A549 (cell line): ENCODE results near the gene RIOK1. TPM values are rescaled to one million over a fixed set of nuclear protein-coding genes. Genes with fewer than 3 reads are reported as not detected.

Experiments used
- ATAC-seq, 2 experiments: fragments of 200-7000 bp in 1 of 2; fragments of >200 bp in 1 of 2; cut with Nextera tagmentation in 1 of 2; cut with Tn5 transposase in 1 of 2; 3 replicates each; pipeline versions ENCODE4 v1.8.0 to v1.9.1; 2018 to 2020; ENCODE audit warnings: mild to moderate bottlenecking in 1 of 2, moderate library complexity in 1 of 2
- CTCF ChIA-PET: fragments of 300-600 bp; sonication (Branson Sonifier 250); formaldehyde crosslinking; extraction: SDS; loops from one replicate; lab custom pipeline; 2021; ENCODE audit warnings: antibody characterized with exemption, inconsistent platforms; lab: Yijun Ruan, JAX
- POLR2A ChIA-PET: fragments of 350-600 bp; formaldehyde crosslinking; extraction: SDS; loops from one replicate; lab custom pipeline; 2021; ENCODE audit warnings: antibody characterized with exemption, inconsistent platforms; lab: Yijun Ruan, JAX
- DNase-seq, 2 experiments: peaks; one replicate each; pipeline versions ENCODE4 v3.0.0 to v3.0.0-alpha.2; 2011 to 2016; ENCODE audit warnings: low read depth in 1 of 2, low spot score in 1 of 2
- FAIRE-seq: peaks from 2 replicates; lab custom pipeline; 2011; peaks lifted over from hg19 to GRCh38; lab: Jason Lieb, UNC
- H3K27ac ChIP-seq, 2 experiments: fragments of >200 bp; sonication (Bioruptor Twin); formaldehyde crosslinking; 3 replicates each; pipeline ENCODE4 v1.5.1; 2016 to 2017
- H3K4me1 ChIP-seq: fragments of >200 bp; sonication (Bioruptor Twin); formaldehyde crosslinking; 3 replicates; pipeline ENCODE4 v1.6.1; 2016
- H3K4me2 ChIP-seq: fragments of >200 bp; sonication (Bioruptor Twin); formaldehyde crosslinking; 3 replicates; pipeline ENCODE4 v1.6.1; 2016
- H3K4me3 ChIP-seq: fragments of >200 bp; sonication (Bioruptor Twin); formaldehyde crosslinking; 3 replicates; pipeline ENCODE4 v1.5.1; 2016
- H3K9me3 ChIP-seq: fragments of >200 bp; sonication (Bioruptor Twin); formaldehyde crosslinking; 3 replicates; pipeline ENCODE4 v1.6.1; 2016
- CBX8 ChIP-seq: fragments of 200-600 bp; sonication (generic); IDR thresholded peaks from 2 replicates; pipeline ENCODE4 v1.6.1; 2016
- CEBPB ChIP-seq, 2 experiments: fragments of >200 bp in 1 of 2; sonication (Bioruptor Twin) in 1 of 2; formaldehyde crosslinking in 1 of 2; IDR thresholded peaks; 2 replicates each; pipeline ENCODE4 v1.6.1; 2012 to 2016
- E2F6 ChIP-seq: IDR thresholded peaks from 2 replicates; pipeline ENCODE4 v1.6.1; 2012; ENCODE audit warnings: low read depth, borderline replicate concordance
- EHF ChIP-seq: fragments of 250-450 bp; sonication (Bioruptor Pico); IDR thresholded peaks from 2 replicates; pipeline ENCODE4 v1.5.0; 2020; ENCODE audit warnings: mild to moderate bottlenecking
- EP300 ChIP-seq, 2 experiments: fragments of >200 bp; sonication (Bioruptor Twin); formaldehyde crosslinking; IDR thresholded peaks; 2 replicates in 1 of 2; 3 replicates in 1 of 2; pipeline ENCODE4 v1.6.1; 2016 to 2017
- FOXS1 ChIP-seq: fragments of 250-450 bp; sonication (Bioruptor Pico); IDR thresholded peaks from 2 replicates; pipeline ENCODE4 v1.5.0; 2020; ENCODE audit warnings: mild to moderate bottlenecking, moderate library complexity
- HDAC2 ChIP-seq: fragments of 200-600 bp; sonication (generic); IDR thresholded peaks from 2 replicates; pipeline ENCODE4 v1.6.1; 2016
- HOXB13 ChIP-seq: fragments of 250-450 bp; sonication (Bioruptor Pico); IDR thresholded peaks from 2 replicates; pipeline ENCODE4 v1.5.0; 2020; ENCODE audit warnings: low read depth, mild to moderate bottlenecking, moderate library complexity
- HOXB5 ChIP-seq: fragments of 250-450 bp; sonication (Bioruptor Pico); IDR thresholded peaks from 2 replicates; pipeline ENCODE4 v1.5.0; 2020; ENCODE audit warnings: mild to moderate bottlenecking, moderate library complexity
- JUNB ChIP-seq: fragments of >200 bp; sonication (Bioruptor Twin); formaldehyde crosslinking; IDR thresholded peaks from 2 replicates; pipeline ENCODE4 v1.6.1; 2016
- KDM1A ChIP-seq: fragments of 200-600 bp; sonication (generic); IDR thresholded peaks from 2 replicates; pipeline ENCODE4 v1.6.1; 2016; ENCODE audit warnings: low read depth, mild to moderate bottlenecking
- MAFK ChIP-seq: fragments of 450-650 bp; IDR thresholded peaks from 2 replicates; pipeline ENCODE4 v1.6.1; 2014; ENCODE audit not compliant: partially characterized antibody
- MAZ ChIP-seq: fragments of 150-350 bp; IDR thresholded peaks from 2 replicates; pipeline ENCODE4 v1.6.1; 2014; ENCODE audit warnings: antibody characterized with exemption, low read depth, low read length, borderline replicate concordance
- NFE2L2 ChIP-seq: fragments of 150-350 bp; conservative IDR thresholded peaks from 2 replicates; pipeline ENCODE4 v1.6.1; 2014; ENCODE audit warnings: low read length
- RCOR1 ChIP-seq: fragments of 150-350 bp; IDR thresholded peaks from 2 replicates; pipeline ENCODE4 v1.6.1; 2014; ENCODE audit warnings: antibody characterized with exemption, low read length, low read depth
- RFX5 ChIP-seq: fragments of 450-650 bp; IDR thresholded peaks from 2 replicates; pipeline ENCODE4 v1.7.1; 2014; ENCODE audit warnings: antibody characterized with exemption, mild to moderate bottlenecking, moderate library complexity
- RNF2 ChIP-seq: fragments of 200-600 bp; sonication (generic); IDR thresholded peaks from 2 replicates; pipeline ENCODE4 v1.6.1; 2016; ENCODE audit warnings: low read depth, mild to moderate bottlenecking, antibody characterized with exemption, moderate library complexity, borderline replicate concordance
- TP53 ChIP-seq: fragments of 250-450 bp; sonication (Bioruptor Pico); IDR thresholded peaks from 2 replicates; pipeline ENCODE4 v1.5.0; 2021; ENCODE audit warnings: mild to moderate bottlenecking, moderate library complexity
- ZNF302 ChIP-seq: fragments of 250-450 bp; sonication (Bioruptor Pico); IDR thresholded peaks from 2 replicates; pipeline ENCODE4 v1.9.0; 2021; ENCODE audit warnings: inconsistent platforms, mild to moderate bottlenecking, moderate library complexity
- ZSCAN20 ChIP-seq: fragments of 250-450 bp; sonication (Bioruptor Pico); IDR thresholded peaks from 2 replicates; pipeline ENCODE4 v1.8.0; 2022; ENCODE audit warnings: mild to moderate bottlenecking, moderate library complexity
- WGBS: methylation state at CpG from one replicate; pipeline ENCODE4 v1.1.6; 2017; ENCODE audit errors: missing lambda C conversion rate; 5-methylcytosine and 5-hydroxymethylcytosine counted together
- polyA plus RNA-seq, 4 experiments: library from polyadenylated mRNA; depleted of rRNA in 3 of 4; stranded (reverse); fragments of >200 nt; fragmentation: RNase III in 1 of 4; extraction: RNeasy Plus Mini Kit Qiagen cat#74134 plus additional on column Dnase treatment in 1 of 4; gene quantifications; 2 replicates in 3 of 4; 3 replicates in 1 of 4; pipeline ENCODE4 v1.2.3, GENCODE V29; 2011 to 2017
- TF ChIP-seq, protein P1 (sequence below): fragments of 250-450 bp; sonication (Bioruptor Pico); IDR thresholded peaks from 2 replicates; pipeline ENCODE4 v1.5.0; 2020; ENCODE audit warnings: low read depth, mild to moderate bottlenecking, moderate library complexity
- TF ChIP-seq, protein P2 (sequence below): fragments of >200 bp; sonication (Bioruptor Twin); formaldehyde crosslinking; IDR thresholded peaks from 3 replicates; pipeline ENCODE4 v1.5.1; 2016
- TF ChIP-seq, protein P3 (sequence below): fragments of 450-650 bp; IDR thresholded peaks from 2 replicates; pipeline ENCODE4 v1.6.1; 2014; ENCODE audit warnings: antibody characterized with exemption

RIOK1 gene
- polyA plus RNA-seq, 2 of the 4 experiments (the other 2 are of a cell fraction), result 16.1 to 20.4 TPM

DNA sequence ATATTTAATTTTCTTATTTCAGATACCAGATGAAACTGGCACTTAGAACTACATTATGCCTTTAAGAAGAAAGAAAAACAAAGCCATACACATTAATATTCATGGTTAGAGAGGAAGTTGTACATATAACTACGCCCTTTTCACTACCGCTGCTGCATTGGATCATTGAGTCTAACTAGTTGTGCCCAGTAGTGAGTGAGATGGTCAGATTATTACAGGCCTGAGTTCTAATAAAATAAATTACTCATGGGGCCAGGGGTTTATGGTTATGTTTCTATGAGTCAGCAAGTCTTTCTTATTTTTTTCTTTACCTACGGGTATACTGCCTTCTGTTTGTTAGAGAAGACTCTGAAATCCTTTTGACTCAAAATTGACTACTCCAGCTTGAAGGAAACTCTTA lies 11.5 kb downstream of the RIOK1 start:
- no peak overlapping the region for H3K27ac ChIP-seq
- ChIA-PET CTCF (interaction anchor here (0.7 to 1.9 kb wide), 3 partner anchors 19 to 112 kb away, joined by 3 to 4 read pairs (median 4); no protein-coding TSS in a partner anchor), POLR2A (no interaction called here)
- WGBS, result 78% methylated on average over 3 of the region's 3 CpGs
- ATAC-seq, result no peak
- no peaks in the 10 kb centered on the region for H3K4me1 ChIP-seq
- no peak for TF ChIP-seq TP53 (CRISPR knock-in tag)
- TF ChIP-seq HOXB13, result no peak
- TF ChIP-seq ZNF302 (CRISPR knock-in tag), result no peak
- TF ChIP-seq HDAC2, result no peak
- TF ChIP-seq, protein P1, sequence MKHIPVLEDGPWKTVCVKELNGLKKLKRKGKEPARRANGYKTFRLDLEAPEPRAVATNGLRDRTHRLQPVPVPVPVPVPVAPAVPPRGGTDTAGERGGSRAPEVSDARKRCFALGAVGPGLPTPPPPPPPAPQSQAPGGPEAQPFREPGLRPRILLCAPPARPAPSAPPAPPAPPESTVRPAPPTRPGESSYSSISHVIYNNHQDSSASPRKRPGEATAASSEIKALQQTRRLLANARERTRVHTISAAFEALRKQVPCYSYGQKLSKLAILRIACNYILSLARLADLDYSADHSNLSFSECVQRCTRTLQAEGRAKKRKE (CRISPR knock-in tag), result no peak
- no peak for TF ChIP-seq ZSCAN20
- TF ChIP-seq JUNB, result no peak
- no peak for TF ChIP-seq KDM1A
- no peak for TF ChIP-seq MAFK
- TF ChIP-seq FOXS1 (CRISPR knock-in tag), result no peak
- TF ChIP-seq, protein P2, sequence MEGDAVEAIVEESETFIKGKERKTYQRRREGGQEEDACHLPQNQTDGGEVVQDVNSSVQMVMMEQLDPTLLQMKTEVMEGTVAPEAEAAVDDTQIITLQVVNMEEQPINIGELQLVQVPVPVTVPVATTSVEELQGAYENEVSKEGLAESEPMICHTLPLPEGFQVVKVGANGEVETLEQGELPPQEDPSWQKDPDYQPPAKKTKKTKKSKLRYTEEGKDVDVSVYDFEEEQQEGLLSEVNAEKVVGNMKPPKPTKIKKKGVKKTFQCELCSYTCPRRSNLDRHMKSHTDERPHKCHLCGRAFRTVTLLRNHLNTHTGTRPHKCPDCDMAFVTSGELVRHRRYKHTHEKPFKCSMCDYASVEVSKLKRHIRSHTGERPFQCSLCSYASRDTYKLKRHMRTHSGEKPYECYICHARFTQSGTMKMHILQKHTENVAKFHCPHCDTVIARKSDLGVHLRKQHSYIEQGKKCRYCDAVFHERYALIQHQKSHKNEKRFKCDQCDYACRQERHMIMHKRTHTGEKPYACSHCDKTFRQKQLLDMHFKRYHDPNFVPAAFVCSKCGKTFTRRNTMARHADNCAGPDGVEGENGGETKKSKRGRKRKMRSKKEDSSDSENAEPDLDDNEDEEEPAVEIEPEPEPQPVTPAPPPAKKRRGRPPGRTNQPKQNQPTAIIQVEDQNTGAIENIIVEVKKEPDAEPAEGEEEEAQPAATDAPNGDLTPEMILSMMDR, result no peak
- TF ChIP-seq NFE2L2, result no peak
- no peak for TF ChIP-seq CBX8
- no peak for TF ChIP-seq E2F6
- no peaks in the 10 kb centered on the region for H3K9me3 ChIP-seq
- no peak for DNase-seq
- H3K4me3 ChIP-seq, result no peak overlapping the region
- no peak overlapping the region for H3K4me2 ChIP-seq
- no peak for FAIRE-seq

GRCh38 chr6:7402716-7403115 lies 13.1 kb downstream of the RIOK1 start:
- Histone ChIP-seq H3K27ac (no peak overlapping the region), H3K4me1 (no peaks in the 10 kb centered on the region), H3K9me3 (no peaks in the 10 kb centered on the region), H3K4me2 (no peak overlapping the region), H3K4me3 (no peak overlapping the region)
- POLR2A ChIA-PET, result no interaction called here
- 88% methylated on average over 1 of the region's 1 CpG for WGBS
- CTCF ChIA-PET, result no interaction called here
- TF ChIP-seq, protein P3, sequence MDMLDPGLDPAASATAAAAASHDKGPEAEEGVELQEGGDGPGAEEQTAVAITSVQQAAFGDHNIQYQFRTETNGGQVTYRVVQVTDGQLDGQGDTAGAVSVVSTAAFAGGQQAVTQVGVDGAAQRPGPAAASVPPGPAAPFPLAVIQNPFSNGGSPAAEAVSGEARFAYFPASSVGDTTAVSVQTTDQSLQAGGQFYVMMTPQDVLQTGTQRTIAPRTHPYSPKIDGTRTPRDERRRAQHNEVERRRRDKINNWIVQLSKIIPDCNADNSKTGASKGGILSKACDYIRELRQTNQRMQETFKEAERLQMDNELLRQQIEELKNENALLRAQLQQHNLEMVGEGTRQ, result no peak
- TF ChIP-seq HOXB5 (CRISPR knock-in tag), result no peak
- DNase-seq (no peak), ATAC-seq (no peak), FAIRE-seq (no peak)

GRCh38 chr6:7404546-7404945 lies 14.9 kb downstream of the RIOK1 start:
- Histone ChIP-seq H3K9me3 (no peaks in the 10 kb centered on the region), H3K27ac (no peak overlapping the region), H3K4me3 (no peak overlapping the region), H3K4me1 (no peaks in the 10 kb centered on the region), H3K4me2 (no peak overlapping the region)
- WGBS, result 90% methylated on average over 5 of the region's 5 CpGs
- FAIRE-seq (no peak), ATAC-seq (no peak), DNase-seq (no peak)
- ChIA-PET CTCF (interaction anchor here (1.1 kb wide), 1 partner anchor 20 kb away, joined by 3 read pairs; no protein-coding TSS in a partner anchor), POLR2A (no interaction called here)
- TF ChIP-seq RFX5, result no peak
- TF ChIP-seq HOXB13, result no peak

GRCh38 chr6:7406743-7407142 lies 17.1 kb downstream of the RIOK1 start:
- DNase-seq (no peak), ATAC-seq (no peak), FAIRE-seq (no peak)
- no peak for TF ChIP-seq JUNB
- TF ChIP-seq EP300 (IDR thresholded peaks at IDR 0.05), result no peak
- TF ChIP-seq MAZ, result no peak
- TF ChIP-seq RCOR1, result no peak
- TF ChIP-seq CEBPB (IDR thresholded peaks at IDR 0.05), result no peak
- no peak for TF ChIP-seq EHF (CRISPR knock-in tag)
- TF ChIP-seq RNF2, result no peak
- TF ChIP-seq, protein P3, result no peak
- ChIA-PET CTCF (no interaction called here), POLR2A (no interaction called here)
- no peaks in the 10 kb centered on the region for H3K4me1 ChIP-seq
- WGBS, result 96% methylated on average over 4 of the region's 9 CpGs
- H3K4me3 ChIP-seq, result no peak overlapping the region
- H3K4me2 ChIP-seq, result no peak overlapping the region
- H3K27ac ChIP-seq, result no peak overlapping the region
- no peaks in the 10 kb centered on the region for H3K9me3 ChIP-seq
